K562 (cell line): ENCODE results near the gene DCAF5. TPM values are rescaled to one million over a fixed set of nuclear protein-coding genes. Genes with fewer than 3 reads are reported as not detected.

Experiments used
- ATAC-seq: fragments of 200-7000 bp; cut with Tn5 transposase; 3 replicates; pipeline ENCODE4 v1.9.1; 2020; ENCODE audit warnings: moderate library complexity
- BruUV-seq: library from RNA; stranded (reverse); fragments of 400-500 nt; replicated peaks from 2 replicates; lab custom pipeline; 2021; lab: Mats Ljungman, UMichigan
- CTCF ChIA-PET: fragments of 300-600 bp; formaldehyde crosslinking; extraction: SDS; loops from one replicate; lab custom pipeline; 2021; ENCODE audit warnings: low intra/inter-chr PET ratio; lab: Yijun Ruan, JAX
- POLR2A ChIA-PET: fragments of 300-600, 350-650 bp; sonication (Branson Sonifier 250); formaldehyde crosslinking; extraction: SDS; loops from one replicate; lab custom pipeline; 2021; ENCODE audit warnings: antibody characterized with exemption, inconsistent platforms; lab: Yijun Ruan, JAX
- DNase-seq, 4 experiments: peaks; one replicate each; pipeline versions ENCODE4 v3.0.0 to v3.0.0-alpha.2; 2011 to 2018; ENCODE audit warnings: low spot score in 3 of 4, mixed read lengths in 3 of 4; ENCODE audit errors: extremely low read depth in 1 of 4
- FAIRE-seq: peaks from 2 replicates; lab custom pipeline; 2011; peaks lifted over from hg19 to GRCh38; lab: Jason Lieb, UNC
- H2AFZ ChIP-seq: 2 replicates; pipeline ENCODE4 v1.6.0; 2011; ENCODE audit warnings: low read depth, low read length, control low read depth, inconsistent platforms
- H3K27ac ChIP-seq: fragments of 200-600 bp; 3 replicates; pipeline ENCODE4 v1.8.0; 2011; ENCODE audit warnings: low read depth, mild to moderate bottlenecking, control low read depth, inconsistent platforms, low read length, moderate library complexity, mixed read lengths; ENCODE audit errors: extremely low read depth
- H3K27me3 ChIP-seq, 2 experiments: fragments of 300-600 bp in 1 of 2; 2 replicates in 1 of 2; 3 replicates in 1 of 2; pipeline versions ENCODE4 v1.6.0 to v1.8.0; 2011; ENCODE audit warnings: inconsistent platforms in 2 of 2, low read length in 2 of 2, mild to moderate bottlenecking in 1 of 2, mixed read lengths in 1 of 2, moderate library complexity in 1 of 2; ENCODE audit not compliant: control insufficient read depth in 2 of 2, insufficient read depth in 2 of 2
- H3K36me3 ChIP-seq: fragments of 300-600 bp; 3 replicates; pipeline ENCODE4 v1.8.0; 2011; ENCODE audit warnings: mild to moderate bottlenecking, low read length, inconsistent platforms; ENCODE audit not compliant: control insufficient read depth, insufficient read depth
- H3K4me1 ChIP-seq, 2 experiments: fragments of 200-600 bp in 1 of 2; replicated peaks in 1 of 2; 2 replicates in 1 of 2; 3 replicates in 1 of 2; pipeline versions ENCODE4 v1.5.1 to v1.8.0; 2011; ENCODE audit warnings: inconsistent platforms in 2 of 2, low read length in 2 of 2, mild to moderate bottlenecking in 1 of 2, mixed read lengths in 1 of 2, moderate library complexity in 1 of 2; ENCODE audit not compliant: control insufficient read depth in 2 of 2, insufficient read depth in 2 of 2
- H3K4me2 ChIP-seq: 2 replicates; pipeline ENCODE4 v1.6.1; 2011; ENCODE audit warnings: low read length, control low read depth, inconsistent platforms, mixed read lengths; ENCODE audit not compliant: insufficient read depth
- H3K4me3 ChIP-seq: fragments of 200-600 bp; sonication (generic), shearing (Covaris generic); 2 replicates; pipeline ENCODE4 v1.5.1; 2016; ENCODE audit warnings: control low read depth, inconsistent platforms
- H3K79me2 ChIP-seq: fragments of 200-600 bp; 3 replicates; pipeline ENCODE4 v1.8.0; 2011; ENCODE audit warnings: low read length, inconsistent platforms; ENCODE audit not compliant: control insufficient read depth, insufficient read depth
- H3K9ac ChIP-seq, 2 experiments: 2 replicates each; pipeline versions ENCODE4 v1.6.0 to v1.6.1; 2011; ENCODE audit warnings: low read depth in 2 of 2, low read length in 2 of 2, control low read depth in 1 of 2, inconsistent platforms in 1 of 2, mild to moderate bottlenecking in 1 of 2, mixed read lengths in 1 of 2; ENCODE audit not compliant: insufficient read depth in 1 of 2
- H3K9me1 ChIP-seq: one replicate; pipeline ENCODE4 v1.6.0; 2011; ENCODE audit warnings: inconsistent platforms, mild to moderate bottlenecking, low read length, moderate library complexity; ENCODE audit not compliant: control insufficient read depth, insufficient read depth
- H3K9me3 ChIP-seq: replicated peaks from 2 replicates; pipeline ENCODE4 v1.5.1; 2011; ENCODE audit warnings: low read depth, low read length, inconsistent platforms; ENCODE audit not compliant: control insufficient read depth, insufficient read depth
- H4K20me1 ChIP-seq: replicated peaks from 2 replicates; pipeline ENCODE4 v1.6.1; 2011; ENCODE audit warnings: low read length, inconsistent platforms, mixed read lengths; ENCODE audit not compliant: control insufficient read depth, insufficient read depth
- MTF1 ChIP-seq: fragments of 250-450 bp; sonication (Bioruptor Pico); IDR thresholded peaks from 2 replicates; pipeline ENCODE4 v1.9.0; 2021; ENCODE audit warnings: moderate library complexity, mild to moderate bottlenecking, inconsistent platforms, borderline replicate concordance
- SMARCB1 ChIP-seq: IDR thresholded peaks from 2 replicates; pipeline ENCODE4 v1.6.1; 2011; ENCODE audit warnings: improper control_type of control experiment, low read depth; ENCODE audit not compliant: insufficient read length
- TAF1 ChIP-seq: IDR thresholded peaks from 2 replicates; pipeline ENCODE4 v1.6.1; 2011; ENCODE audit warnings: mild to moderate bottlenecking, low read length, moderate library complexity; ENCODE audit not compliant: insufficient read depth, control insufficient read depth, severe bottlenecking; ENCODE audit errors: extremely low read depth
- U2AF1 ChIP-seq: fragments of 200-400 bp; formaldehyde crosslinking; optimal IDR thresholded peaks from 2 replicates; pipeline ENCODE3; 2017; ENCODE audit warnings: mild to moderate bottlenecking, low read depth, low read length, moderate library complexity
- ZBTB33 ChIP-seq: sonication (generic); formaldehyde crosslinking; IDR thresholded peaks from 2 replicates; pipeline ENCODE4 v1.8.1; 2023; ENCODE audit warnings: mild to moderate bottlenecking, missing genetic modification reagents
- ZNF239 ChIP-seq: fragments of 250-450 bp; sonication (Bioruptor Pico); IDR thresholded peaks from 2 replicates; pipeline ENCODE4 v1.4.0; 2020; ENCODE audit warnings: mild to moderate bottlenecking
- WGBS: fragments of 100-300 bp; shearing (Covaris generic); methylation state at CpG from one replicate; pipeline ENCODE4 v1.1.6; 2016; ENCODE audit warnings: low coverage, mixed read lengths; ENCODE audit not compliant: insufficient coverage; ENCODE audit errors: missing lambda C conversion rate; 5-methylcytosine and 5-hydroxymethylcytosine counted together
- in situ Hi-C: fragments of 300-500 bp; cut with MboI; formaldehyde crosslinking; loops from 4 replicates; pipeline ENCODE4 v1.15.0; 2018; ENCODE audit warnings: inconsistent platforms, mixed read lengths
- intact Hi-C: fragments of 100-400 bp; cut with micrococcal nuclease; formaldehyde crosslinking; loops from 2 replicates; pipeline ENCODE4 v1.14.2; 2022
- polyA plus RNA-seq, 8 experiments: library from polyadenylated mRNA; depleted of rRNA in 4 of 8; stranded (reverse) in 5 of 8; unstranded in 3 of 8; fragments of >200 nt; fragmentation: Nextera tagmentation in 2 of 8; fragmentation: Illumina TruSeq in 1 of 8; extraction: Ambion mirVana in 2 of 8; extraction: Trizol in 1 of 8; gene quantifications; 2 replicates each; pipeline versions ENCODE4 v1.2.1 to v1.2.3, GENCODE V29; 2011 to 2014; ENCODE audit warnings: inconsistent platforms in 1 of 8, missing spikeins in 1 of 8
- total RNA-seq, 7 experiments: library from RNA; depleted of rRNA in 6 of 7; stranded (reverse); fragments of >200 nt in 6 of 7; fragmentation: Illumina TruSeq in 2 of 7; extraction: Trizol in 2 of 7; gene quantifications; 2 replicates each; pipeline versions ENCODE4 v1.2.1 to v1.2.3, GENCODE V29; 2011 to 2021; ENCODE audit warnings: low replicate concordance in 1 of 7

The DCAF5 gene
- total and polyA plus RNA-seq, 9 of the 15 experiments (the other 6 are each of a cell fraction or from before 2014, with no cell fraction given): 5.6 to 24.1 (median 12.7) TPM

- TF ChIP-seq ZBTB33 (CRISPR knock-in tag): no peak
- TF ChIP-seq TAF1: no peak
These were observed 69.7 kb downstream of the DCAF5 start (continued) for GRCh38 chr14:69083181-69083580.

- Histone ChIP-seq H3K9ac (no peak overlapping the region), H4K20me1 (no peaks in the 10 kb centered on the region), H3K36me3 (peaks cover 16% of the 10 kb centered on the region; the same call in 2 of the 3 replicates), H3K27ac (no peak overlapping the region), H3K4me2 (no peak overlapping the region), H3K9me1 (no peaks in the 10 kb centered on the region), H3K4me1 (no peaks in the 10 kb centered on the region), H2AFZ (no peak overlapping the region), H3K27me3 (no peaks in the 10 kb centered on the region), H3K79me2 (no peaks in the 10 kb centered on the region), H3K9me3 (no peaks in the 10 kb centered on the region), H3K4me3 (no peak overlapping the region)
- ChIA-PET POLR2A (interaction anchor here (1.2 kb wide), 1 partner anchor 9 kb away, joined by 3 read pairs; no protein-coding TSS in a partner anchor), CTCF (no interaction called here)
- intact Hi-C loops (no loop called here), in situ Hi-C loops (no loop called here)
- TF ChIP-seq ZNF239 (no peak), U2AF1 (no peak), MTF1 (CRISPR knock-in tag) (no peak), SMARCB1 (no peak)
- ATAC-seq: no peak
- FAIRE-seq: no peak
- WGBS: 77% methylated on average over 2 of the region's 2 CpGs
- DNase-seq: no peak
- BruUV-seq: no TSS peak
These were observed 71.6 kb downstream of the DCAF5 start for GRCh38 chr14:69081271-69081670.
